Measurements from ENCODE around the gene DUSP22. TPM values are rescaled to one million over a fixed set of nuclear protein-coding genes. Genes with fewer than 3 reads are reported as not detected.

The DUSP22 gene
- total and polyA plus RNA-seq, 9 of the 15 experiments (the other 6 are each of a cell fraction or from before 2014, with no cell fraction given), result 9.3 to 19.4 (median 11.8) TPM

- TF ChIP-seq CEBPZ (IDR thresholded peaks at IDR 0.05; ENCODE audit: borderline replicate concordance, low read depth, low read length), result no peak
- TF ChIP-seq CEBPB (tag; IDR thresholded peaks at IDR 0.05), result no peak
- no peak for TF ChIP-seq ETV6 (IDR thresholded peaks at IDR 0.05; ENCODE audit: borderline replicate concordance in 1 of 2, low read depth in 2 of 2, low read length in 1 of 2)
- no peak for TF ChIP-seq ETV6 (CRISPR knock-in tag; IDR thresholded peaks at IDR 0.05; ENCODE audit: borderline replicate concordance)
Observed at GRCh38 chr6:367891-368630, 75.8 kb downstream of the DUSP22 start (continued).

DNA sequence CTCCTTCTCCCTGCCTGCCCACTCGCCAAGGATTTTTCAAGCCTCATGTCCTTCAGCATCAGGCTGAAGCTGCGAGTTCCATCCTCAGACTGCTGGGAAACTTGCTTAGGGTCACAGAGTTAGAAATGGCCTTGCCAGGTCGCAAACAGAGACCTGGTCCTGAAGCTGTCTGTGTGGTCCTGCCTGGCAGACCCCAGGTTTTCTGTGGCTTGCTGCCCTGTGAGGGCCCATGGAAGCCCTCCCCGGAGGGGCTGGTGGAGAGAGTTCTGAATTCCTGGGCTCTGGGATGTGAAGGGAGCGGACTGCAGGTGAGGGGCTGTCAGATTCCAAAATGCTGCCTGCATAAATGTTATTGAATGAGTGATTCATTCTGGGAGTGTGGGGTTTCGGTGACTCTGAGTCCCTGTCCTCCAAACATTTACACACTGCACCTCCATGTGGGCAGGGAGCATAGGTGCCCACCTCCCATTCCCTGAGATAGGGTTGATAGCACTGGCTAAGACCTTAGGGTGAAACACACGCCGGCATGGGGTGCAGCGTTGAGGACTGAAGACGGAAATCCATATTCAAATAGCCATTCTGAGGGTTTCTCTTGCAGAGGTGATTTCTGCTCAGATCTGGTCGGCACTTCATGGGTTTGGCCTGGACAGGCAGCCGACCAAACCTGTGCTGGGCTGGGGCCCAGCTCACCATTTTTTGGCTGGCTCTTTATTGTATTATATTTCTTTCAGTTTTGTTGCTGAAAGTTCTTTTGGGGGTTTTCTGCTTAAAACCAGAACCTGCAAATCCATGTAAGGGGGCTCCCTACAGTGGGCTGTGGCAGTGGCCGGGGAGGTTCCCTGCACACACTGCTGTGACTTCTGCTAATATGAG is 77.5 kb downstream of the DUSP22 start:
- H3K79me2 ChIP-seq (ENCODE audit: control insufficient read depth, insufficient read depth, low read length), result no peaks in the 10 kb centered on the region
- ATAC-seq, result no peak
- intact Hi-C loops (cut with micrococcal nuclease), result no loop called here
- POLR2A ChIA-PET, result no interaction called here
- H3K9me1 ChIP-seq (ENCODE audit: control insufficient read depth, insufficient read depth, low read length), result no peaks in the 10 kb centered on the region
- FAIRE-seq, result no peak
- CTCF ChIA-PET (ENCODE audit: low intra/inter-chr PET ratio), result no interaction called here
- in situ Hi-C loops (cut with MboI), result no loop called here
- no peaks in the 10 kb centered on the region for H3K9me3 ChIP-seq (replicated peaks; ENCODE audit: control insufficient read depth, insufficient read depth, low read depth, low read length)
- WGBS (ENCODE audit: insufficient coverage, low coverage, missing lambda C conversion rate), result under 1% methylated on average over 13 of the region's 13 CpGs
- BruUV-seq (replicated peaks), result no TSS peak
- no peaks in the 10 kb centered on the region for H3K36me3 ChIP-seq (ENCODE audit: control insufficient read depth, insufficient read depth, low read length)
- H3K27me3 ChIP-seq (ENCODE audit: control insufficient read depth in 2 of 2, insufficient read depth in 2 of 2, low read length in 2 of 2), result peaks cover 56 to 82% of the 10 kb centered on the region in 2 experiments
- no peak overlapping the region for H3K4me2 ChIP-seq (ENCODE audit: insufficient read depth, low read length)
- no peaks in the 10 kb centered on the region for H4K20me1 ChIP-seq (replicated peaks; ENCODE audit: control insufficient read depth, insufficient read depth, low read length)
- no peak overlapping the region for H3K9ac ChIP-seq (ENCODE audit: insufficient read depth in 1 of 2, low read depth in 2 of 2, low read length in 2 of 2)
- DNase-seq (ENCODE audit: extremely low read depth in 1 of 4, low spot score in 3 of 4), result no peak
- H2AFZ ChIP-seq (ENCODE audit: low read depth, low read length), result no peak overlapping the region
- H3K4me3 ChIP-seq, result no peak overlapping the region
- no peaks in the 10 kb centered on the region for H3K4me1 ChIP-seq (replicated peaks in 1 of 2; ENCODE audit: control insufficient read depth in 2 of 2, insufficient read depth in 2 of 2, low read length in 2 of 2)
- H3K27ac ChIP-seq (ENCODE audit: extremely low read depth, low read depth, low read length), result no peak overlapping the region
- TF ChIP-seq ZNF740 (CRISPR knock-in tag; IDR thresholded peaks at IDR 0.05), result no peak
- TF ChIP-seq ZNF740 (tag; IDR thresholded peaks at IDR 0.05), result no peak
- TF ChIP-seq, protein P1, sequence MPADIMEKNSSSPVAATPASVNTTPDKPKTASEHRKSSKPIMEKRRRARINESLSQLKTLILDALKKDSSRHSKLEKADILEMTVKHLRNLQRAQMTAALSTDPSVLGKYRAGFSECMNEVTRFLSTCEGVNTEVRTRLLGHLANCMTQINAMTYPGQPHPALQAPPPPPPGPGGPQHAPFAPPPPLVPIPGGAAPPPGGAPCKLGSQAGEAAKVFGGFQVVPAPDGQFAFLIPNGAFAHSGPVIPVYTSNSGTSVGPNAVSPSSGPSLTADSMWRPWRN (IDR thresholded peaks at IDR 0.05; ENCODE audit: low read depth), result no peak
- TF ChIP-seq SNAPC5 (CRISPR knock-in tag; IDR thresholded peaks at IDR 0.05), result no peak
- TF ChIP-seq E2F4 (CRISPR knock-in tag; IDR thresholded peaks at IDR 0.05; ENCODE audit: low read depth), result no peak
- TF ChIP-seq TGIF2 (CRISPR knock-in tag; IDR thresholded peaks at IDR 0.05), result no peak
- TF ChIP-seq SAP30 (IDR thresholded peaks at IDR 0.05; ENCODE audit: borderline replicate concordance, insufficient read depth, low read depth, low read length, poor library complexity, severe bottlenecking), result no peak
